ENCODE results near the gene ARMS2.

GRCh38 chr10:122477436-122477835 lies 23.0 kb downstream of the ARMS2 start:
- TF ChIP-seq CTCF (IDR thresholded peaks at IDR 0.05; ENCODE audit: low read length), result no peak
- TF ChIP-seq EZH2 (IDR thresholded peaks at IDR 0.05; ENCODE audit: borderline replicate concordance, low read length), result no peak

Measured in OCI-LY1 (cell line).